SK-N-SH treated with all-trans-retinoic acid at 6 μM for 48 hours (cell line): Measurements from ENCODE around the gene EIF3A.

Source experiments
- ATAC-seq: fragments of 200-7000 bp; cut with Tn5 transposase; 3 replicates; pipeline ENCODE4 v1.9.1; 2020; ENCODE audit warnings: mild to moderate bottlenecking, moderate library complexity
- ARNTL ChIP-seq: fragments of 450-650 bp; formaldehyde crosslinking; IDR thresholded peaks from 2 replicates; pipeline ENCODE4 v1.5.0; 2020; ENCODE audit warnings: low read depth, mild to moderate bottlenecking, moderate library complexity, borderline replicate concordance
- BACH2 ChIP-seq: fragments of 250-450 bp; sonication (Bioruptor Pico); IDR thresholded peaks from 2 replicates; pipeline ENCODE4 v1.9.0; 2021; ENCODE audit warnings: mild to moderate bottlenecking, borderline replicate concordance
- CSDC2 ChIP-seq: fragments of 250-450 bp; sonication (Bioruptor Pico); IDR thresholded peaks from 2 replicates; pipeline ENCODE4 v1.5.0; 2020; ENCODE audit warnings: mild to moderate bottlenecking, moderate library complexity
- ESRRG ChIP-seq: fragments of 250-450 bp; sonication (Bioruptor Pico); IDR thresholded peaks from 2 replicates; pipeline ENCODE4 v1.6.1; 2021; ENCODE audit warnings: mild to moderate bottlenecking
- GLIS3 ChIP-seq: fragments of 250-450 bp; sonication (Bioruptor Pico); IDR thresholded peaks from 2 replicates; pipeline ENCODE4 v1.5.0; 2020; ENCODE audit warnings: mild to moderate bottlenecking, moderate library complexity
- ISL1 ChIP-seq: fragments of 250-450 bp; sonication (Bioruptor Pico); IDR thresholded peaks from 2 replicates; pipeline ENCODE4 v2.1.2; 2022; ENCODE audit warnings: mild to moderate bottlenecking, moderate library complexity
- OSR1 ChIP-seq: fragments of 250-450 bp; sonication (Bioruptor Pico); IDR thresholded peaks from 2 replicates; pipeline ENCODE4 v1.8.0; 2022; ENCODE audit warnings: moderate library complexity, mild to moderate bottlenecking, inconsistent platforms
- POU6F1 ChIP-seq: fragments of 250-450 bp; sonication (Bioruptor Pico); IDR thresholded peaks from 2 replicates; pipeline ENCODE4 v1.8.0; 2021; ENCODE audit warnings: low read depth, mild to moderate bottlenecking, moderate library complexity, borderline replicate concordance
- RARB ChIP-seq: fragments of 250-450 bp; sonication (Bioruptor Pico); IDR thresholded peaks from 2 replicates; pipeline ENCODE4 v1.8.0; 2021; ENCODE audit warnings: mild to moderate bottlenecking, moderate library complexity
- SNAI2 ChIP-seq: fragments of 250-450 bp; sonication (Bioruptor Pico); IDR thresholded peaks from 2 replicates; pipeline ENCODE4 v1.5.0; 2020; ENCODE audit warnings: mild to moderate bottlenecking, moderate library complexity
- TCF4 ChIP-seq: fragments of 250-450 bp; sonication (Bioruptor Pico); IDR thresholded peaks from 2 replicates; pipeline ENCODE4 v1.8.0; 2021; ENCODE audit warnings: mild to moderate bottlenecking, moderate library complexity, borderline replicate concordance
- TOX ChIP-seq: fragments of 250-450 bp; sonication (Bioruptor Pico); IDR thresholded peaks from 2 replicates; pipeline ENCODE4 v1.8.0; 2021; ENCODE audit warnings: mild to moderate bottlenecking, moderate library complexity, borderline replicate concordance
- TSHZ2 ChIP-seq: fragments of 250-450 bp; sonication (Bioruptor Pico); IDR thresholded peaks from 2 replicates; pipeline ENCODE4 v1.5.0; 2020; ENCODE audit warnings: mild to moderate bottlenecking, moderate library complexity
- ZFP3 ChIP-seq: fragments of 250-450 bp; sonication (Bioruptor Pico); IDR thresholded peaks from 2 replicates; pipeline ENCODE4 v1.5.0; 2020; ENCODE audit warnings: mild to moderate bottlenecking, moderate library complexity
- ZFP30 ChIP-seq: fragments of 450-650 bp; formaldehyde crosslinking; IDR thresholded peaks from 2 replicates; pipeline ENCODE4 v1.5.0; 2022; ENCODE audit warnings: mild to moderate bottlenecking, moderate library complexity
- ZNF565 ChIP-seq: fragments of 450-650 bp; formaldehyde crosslinking; conservative IDR thresholded peaks from 2 replicates; pipeline ENCODE4 v1.5.0; 2020; ENCODE audit warnings: low read depth, mild to moderate bottlenecking, moderate library complexity
- ZNF70 ChIP-seq: fragments of 450-650 bp; formaldehyde crosslinking; IDR thresholded peaks from 2 replicates; pipeline ENCODE4 v1.5.0; 2020; ENCODE audit warnings: mild to moderate bottlenecking, moderate library complexity
- TF ChIP-seq, protein P1 (sequence below): fragments of 250-450 bp; sonication (Bioruptor Pico); IDR thresholded peaks from 2 replicates; pipeline ENCODE4 v1.8.0; 2020; ENCODE audit warnings: mild to moderate bottlenecking, moderate library complexity, borderline replicate concordance
- TF ChIP-seq, protein P2 (sequence below): fragments of 250-450 bp; sonication (Bioruptor Pico); IDR thresholded peaks from 2 replicates; pipeline ENCODE4 v1.5.1; 2021; ENCODE audit warnings: mild to moderate bottlenecking, moderate library complexity
- TF ChIP-seq, protein P3 (sequence below): fragments of 250-450 bp; sonication (Bioruptor Pico); IDR thresholded peaks from 2 replicates; pipeline ENCODE4 v1.5.1; 2020; ENCODE audit warnings: low read depth, mild to moderate bottlenecking, moderate library complexity

Gene EIF3A

DNA sequence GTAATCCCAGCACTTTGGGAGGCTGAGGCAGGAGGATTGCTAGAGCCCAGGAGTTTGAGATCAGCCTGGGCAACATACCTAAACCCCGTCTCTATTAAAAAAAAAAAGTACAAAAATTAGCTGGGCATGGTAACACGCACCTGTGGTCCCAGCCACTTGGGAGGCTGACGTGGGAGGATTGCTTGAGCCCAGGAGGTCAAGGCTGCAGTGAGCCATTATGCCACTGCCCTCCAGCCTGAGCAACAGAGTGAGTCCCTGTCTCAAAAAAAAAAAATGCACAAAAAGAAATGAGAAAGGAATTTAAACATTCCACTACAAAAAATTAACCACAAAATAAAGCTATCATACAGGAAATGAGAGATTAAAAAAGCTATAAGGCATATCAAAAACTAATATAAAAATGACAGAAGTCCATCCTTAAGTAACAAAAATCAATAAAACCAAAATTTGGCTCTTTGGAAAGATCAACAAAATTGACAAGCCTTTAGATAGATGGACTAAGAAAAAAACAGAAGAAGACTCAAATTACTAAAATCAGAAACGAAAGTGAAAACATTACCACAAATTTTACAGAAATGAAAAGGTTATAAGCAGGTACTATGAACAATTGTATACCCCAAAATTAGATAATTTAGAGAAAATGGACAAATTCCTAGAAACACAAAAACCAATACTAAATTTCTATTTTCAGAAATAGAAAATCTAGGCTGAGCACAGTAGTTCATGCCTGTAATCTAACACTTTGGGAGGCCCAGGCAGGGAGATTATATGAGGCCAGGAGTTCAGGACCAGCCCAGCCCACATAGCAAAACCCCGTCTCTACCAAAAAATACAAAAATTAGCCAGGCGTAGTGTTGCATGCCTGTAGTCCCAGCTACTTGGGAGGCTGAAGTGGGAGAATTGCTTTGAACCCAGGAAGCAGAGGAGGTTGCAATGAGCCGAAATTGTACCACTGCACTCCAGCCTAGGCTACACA, 93.5 kb downstream of the EIF3A start:
- TF ChIP-seq, protein P1, sequence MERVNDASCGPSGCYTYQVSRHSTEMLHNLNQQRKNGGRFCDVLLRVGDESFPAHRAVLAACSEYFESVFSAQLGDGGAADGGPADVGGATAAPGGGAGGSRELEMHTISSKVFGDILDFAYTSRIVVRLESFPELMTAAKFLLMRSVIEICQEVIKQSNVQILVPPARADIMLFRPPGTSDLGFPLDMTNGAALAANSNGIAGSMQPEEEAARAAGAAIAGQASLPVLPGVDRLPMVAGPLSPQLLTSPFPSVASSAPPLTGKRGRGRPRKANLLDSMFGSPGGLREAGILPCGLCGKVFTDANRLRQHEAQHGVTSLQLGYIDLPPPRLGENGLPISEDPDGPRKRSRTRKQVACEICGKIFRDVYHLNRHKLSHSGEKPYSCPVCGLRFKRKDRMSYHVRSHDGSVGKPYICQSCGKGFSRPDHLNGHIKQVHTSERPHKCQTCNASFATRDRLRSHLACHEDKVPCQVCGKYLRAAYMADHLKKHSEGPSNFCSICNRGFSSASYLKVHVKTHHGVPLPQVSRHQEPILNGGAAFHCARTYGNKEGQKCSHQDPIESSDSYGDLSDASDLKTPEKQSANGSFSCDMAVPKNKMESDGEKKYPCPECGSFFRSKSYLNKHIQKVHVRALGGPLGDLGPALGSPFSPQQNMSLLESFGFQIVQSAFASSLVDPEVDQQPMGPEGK: no peak
- no peak for TF ChIP-seq OSR1 (CRISPR knock-in tag)
- no peak for TF ChIP-seq ISL1 (CRISPR knock-in tag)
- TF ChIP-seq BACH2 (CRISPR knock-in tag): no peak
- TF ChIP-seq, protein P2, sequence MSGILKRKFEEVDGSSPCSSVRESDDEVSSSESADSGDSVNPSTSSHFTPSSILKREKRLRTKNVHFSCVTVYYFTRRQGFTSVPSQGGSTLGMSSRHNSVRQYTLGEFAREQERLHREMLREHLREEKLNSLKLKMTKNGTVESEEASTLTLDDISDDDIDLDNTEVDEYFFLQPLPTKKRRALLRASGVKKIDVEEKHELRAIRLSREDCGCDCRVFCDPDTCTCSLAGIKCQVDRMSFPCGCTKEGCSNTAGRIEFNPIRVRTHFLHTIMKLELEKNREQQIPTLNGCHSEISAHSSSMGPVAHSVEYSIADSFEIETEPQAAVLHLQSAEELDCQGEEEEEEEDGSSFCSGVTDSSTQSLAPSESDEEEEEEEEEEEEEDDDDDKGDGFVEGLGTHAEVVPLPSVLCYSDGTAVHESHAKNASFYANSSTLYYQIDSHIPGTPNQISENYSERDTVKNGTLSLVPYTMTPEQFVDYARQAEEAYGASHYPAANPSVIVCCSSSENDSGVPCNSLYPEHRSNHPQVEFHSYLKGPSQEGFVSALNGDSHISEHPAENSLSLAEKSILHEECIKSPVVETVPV (CRISPR knock-in tag): no peak
- no peak for TF ChIP-seq ESRRG (CRISPR knock-in tag)
- no peak for TF ChIP-seq POU6F1
- TF ChIP-seq TSHZ2 (CRISPR knock-in tag): no peak
- no peak for ATAC-seq

GRCh38 chr10:118985576-118985975, 95.0 kb downstream of the EIF3A start:
- TF ChIP-seq RARB (CRISPR knock-in tag) (no peak), ZNF70 (CRISPR knock-in tag) (no peak), CSDC2 (no peak), ESRRG (CRISPR knock-in tag) (no peak), OSR1 (CRISPR knock-in tag) (no peak), TCF4 (CRISPR knock-in tag) (no peak), ZFP30 (CRISPR knock-in tag) (no peak), ZNF565 (no peak), SNAI2 (CRISPR knock-in tag) (no peak), TOX (no peak), GLIS3 (no peak), ZFP3 (CRISPR knock-in tag) (no peak), TSHZ2 (CRISPR knock-in tag) (no peak), ARNTL (CRISPR knock-in tag) (no peak), ISL1 (CRISPR knock-in tag) (no peak), POU6F1 (no peak)
- TF ChIP-seq, protein P2 (CRISPR knock-in tag): no peak
- TF ChIP-seq, protein P3, sequence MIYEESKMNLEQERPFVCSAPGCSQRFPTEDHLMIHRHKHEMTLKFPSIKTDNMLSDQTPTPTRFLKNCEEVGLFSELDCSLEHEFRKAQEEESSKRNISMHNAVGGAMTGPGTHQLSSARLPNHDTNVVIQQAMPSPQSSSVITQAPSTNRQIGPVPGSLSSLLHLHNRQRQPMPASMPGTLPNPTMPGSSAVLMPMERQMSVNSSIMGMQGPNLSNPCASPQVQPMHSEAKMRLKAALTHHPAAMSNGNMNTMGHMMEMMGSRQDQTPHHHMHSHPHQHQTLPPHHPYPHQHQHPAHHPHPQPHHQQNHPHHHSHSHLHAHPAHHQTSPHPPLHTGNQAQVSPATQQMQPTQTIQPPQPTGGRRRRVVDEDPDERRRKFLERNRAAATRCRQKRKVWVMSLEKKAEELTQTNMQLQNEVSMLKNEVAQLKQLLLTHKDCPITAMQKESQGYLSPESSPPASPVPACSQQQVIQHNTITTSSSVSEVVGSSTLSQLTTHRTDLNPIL (CRISPR knock-in tag): no peak
- TF ChIP-seq, protein P1: no peak
- no peak for ATAC-seq
